Hematopoietic multipotent progenitor cell treated with erythropoietin and hydrocortisone succinate and interleukin-3 and kit ligand, for 15 days (in vitro differentiated cells): Measurements from ENCODE around the gene CACNG4.

Source experiments
- DNase-seq: peaks from one replicate; pipeline ENCODE4 v3.0.0-alpha.2; 2015; ENCODE audit warnings: low spot score

The CACNG4 gene

GRCh38 chr17:67066717-67067116 lies 102.2 kb downstream of the CACNG4 start:
- DNase-seq, result no peak

- DNase-seq, result no peak
Measured at GRCh38 chr17:67067571-67068482, 103.3 kb downstream of the CACNG4 start.

GRCh38 chr17:67068999-67069398 lies 104.5 kb downstream of the CACNG4 start:
- no peak for DNase-seq

- DNase-seq, result no peak
Measured at GRCh38 chr17:67069603-67070136, 105.2 kb downstream of the CACNG4 start.

GRCh38 chr17:67071595-67071994 lies 107.1 kb downstream of the CACNG4 start:
- DNase-seq, result no peak

GRCh38 chr17:67072885-67073284 lies 108.4 kb downstream of the CACNG4 start:
- no peak for DNase-seq

GRCh38 chr17:67074781-67075180 lies 110.3 kb downstream of the CACNG4 start:
- DNase-seq, result no peak

- no peak for DNase-seq
Measured at GRCh38 chr17:67076290-67076689, 111.8 kb downstream of the CACNG4 start.

- DNase-seq, result no peak
Measured at GRCh38 chr17:67078292-67078691, 113.8 kb downstream of the CACNG4 start.

GRCh38 chr17:67079491-67079890 lies 115.0 kb downstream of the CACNG4 start:
- no peak for DNase-seq

GRCh38 chr17:67080804-67081203 lies 116.3 kb downstream of the CACNG4 start:
- DNase-seq, result no peak

GRCh38 chr17:67082107-67082506 lies 117.6 kb downstream of the CACNG4 start:
- no peak for DNase-seq
